Heart left ventricle (tissue), 13 donors: Measurements from ENCODE around the gene USP8.

ENCODE experiments used
- CTCF ChIP-seq, 12 donors: fragments of 200-600 bp; sonication (generic) in 4 of 12; IDR thresholded peaks; one replicate each; pipeline versions ENCODE4 v1.5.0 to v1.8.0; 2018 to 2022; ENCODE audit warnings: antibody characterized with exemption in 12 of 12, mild to moderate bottlenecking in 5 of 12
- POLR2A ChIP-seq, 2 donors: fragments of 450-650 bp; IDR thresholded peaks; one replicate each; pipeline ENCODE4 v1.6.1; 2017; ENCODE audit warnings: antibody characterized with exemption in 2 of 2, mild to moderate bottlenecking in 2 of 2, moderate library complexity in 2 of 2
- donor health status: ischemic (EF 13 %, LVEDD 7.1; RV severe dilation, severe dysfunction).
- donor health status: DM: no; HTN: yes; CAD: no.
- donor health status: DM: no; HTN: no; CAD: no.
- donor health status: ischemic (EF 25% LVEDD 6.9; RV normal size, moderate dysfunction).
- donor health status: ischemic (EF 25% LVEDD 5.7; RV mildly dilated, moderate dysfunction).
- donor health status: ischemic (EF 35%, LVEDD 5.7; RV mildly dilated, moderate dysfunction).
- donor health status: nonischemic (EF 11% LVEDD 7.7; RV severe dilation, severe dysfunction).
- donor health status: DM: yes; HTN: yes; CAD: no.
- donor health status: PGD.
- donor health status: ischemic (EF 29% LVEDD 5.4; RV normal size, mild dysfunction).
- donor health status: nonischemic (EF 23%, LVEDD 6.1; RV moderate dilation, normal function).

- TF ChIP-seq CTCF (IDR thresholded peaks at IDR 0.05) (no peak), POLR2A (IDR thresholded peaks at IDR 0.05) (no peak)
These were observed 107.0 kb downstream of the USP8 start for GRCh38 chr15:50531163-50531562.
